Amygdala (tissue), 56 donors: ENCODE results near the gene CYBB.
A peak's percentile ranks its signal among the peaks of the same experiment; 100 is the strongest.
"Not testable (repeated sequence)": the region's sequence is repeated elsewhere in the genome, so short reads cannot be mapped to it uniquely, and the experiment has no call there.

Experiments used
- DNase-seq, 56 donors: peaks; one replicate each; lab custom pipeline; 2025; lab: John Stamatoyannopoulos, UW

The CYBB gene

DNA sequence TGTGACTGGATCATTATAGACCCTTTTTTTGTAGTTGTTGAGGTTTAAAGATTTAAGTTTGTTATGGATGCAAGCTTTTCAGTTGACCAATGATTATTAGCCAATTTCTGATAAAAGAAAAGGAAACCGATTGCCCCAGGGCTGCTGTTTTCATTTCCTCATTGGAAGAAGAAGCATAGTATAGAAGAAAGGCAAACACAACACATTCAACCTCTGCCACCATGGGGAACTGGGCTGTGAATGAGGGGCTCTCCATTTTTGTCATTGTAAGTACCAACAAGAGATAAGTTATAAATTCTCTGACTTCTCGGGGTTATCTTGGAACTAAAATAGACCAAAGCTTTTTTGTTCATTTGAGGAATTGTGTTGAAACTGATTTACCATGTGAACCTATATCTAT, at the start of gene CYBB:
TSS of gene CYBB (plus strand) at position 203 of the 400 bp plus-strand sequence. CDS start at position 222, 19 bp downstream.
- no peak for DNase-seq

DNA sequence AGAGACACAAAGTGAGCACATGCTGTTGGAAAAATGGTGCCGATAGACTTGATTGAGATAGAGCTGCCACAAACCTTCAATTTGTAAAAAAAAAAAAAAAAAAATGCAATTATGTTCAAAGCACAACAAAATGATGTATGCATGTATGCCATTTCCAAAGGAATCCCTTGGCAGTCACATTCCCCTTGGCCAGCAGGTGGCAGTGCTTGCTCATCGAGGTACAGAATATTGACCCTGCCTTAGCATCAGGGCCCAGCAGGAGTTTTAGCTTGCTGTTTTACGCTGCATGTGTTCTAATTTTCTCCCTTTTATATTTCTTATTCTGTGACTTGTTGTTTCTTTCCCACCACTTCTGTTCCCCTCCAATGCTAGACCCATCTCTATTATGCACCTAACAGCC, 34.5 kb upstream of the CYBB start:
- DNase-seq, result peak in 50 of 56 donors; percentile 0 to 77 (median 18)

DNA sequence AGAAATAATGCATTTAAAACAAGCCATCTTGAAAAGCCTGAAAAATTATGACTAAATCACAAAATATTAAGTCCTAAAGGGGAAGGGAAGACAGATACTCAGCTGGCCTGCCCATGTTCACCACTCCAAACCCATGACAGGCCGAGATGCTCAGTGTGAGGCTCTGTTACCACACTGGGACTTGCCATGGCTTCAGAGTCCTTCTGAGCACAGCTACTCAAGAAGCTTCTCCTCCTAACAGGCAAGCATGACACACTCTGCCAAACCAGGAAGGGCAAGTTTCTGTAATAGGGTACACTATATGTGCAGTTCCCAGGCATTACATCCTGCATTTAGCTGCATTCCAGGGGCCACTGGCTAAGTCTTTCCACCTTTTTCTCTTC, 34.0 kb upstream of the CYBB start:
- no peak for DNase-seq

DNA sequence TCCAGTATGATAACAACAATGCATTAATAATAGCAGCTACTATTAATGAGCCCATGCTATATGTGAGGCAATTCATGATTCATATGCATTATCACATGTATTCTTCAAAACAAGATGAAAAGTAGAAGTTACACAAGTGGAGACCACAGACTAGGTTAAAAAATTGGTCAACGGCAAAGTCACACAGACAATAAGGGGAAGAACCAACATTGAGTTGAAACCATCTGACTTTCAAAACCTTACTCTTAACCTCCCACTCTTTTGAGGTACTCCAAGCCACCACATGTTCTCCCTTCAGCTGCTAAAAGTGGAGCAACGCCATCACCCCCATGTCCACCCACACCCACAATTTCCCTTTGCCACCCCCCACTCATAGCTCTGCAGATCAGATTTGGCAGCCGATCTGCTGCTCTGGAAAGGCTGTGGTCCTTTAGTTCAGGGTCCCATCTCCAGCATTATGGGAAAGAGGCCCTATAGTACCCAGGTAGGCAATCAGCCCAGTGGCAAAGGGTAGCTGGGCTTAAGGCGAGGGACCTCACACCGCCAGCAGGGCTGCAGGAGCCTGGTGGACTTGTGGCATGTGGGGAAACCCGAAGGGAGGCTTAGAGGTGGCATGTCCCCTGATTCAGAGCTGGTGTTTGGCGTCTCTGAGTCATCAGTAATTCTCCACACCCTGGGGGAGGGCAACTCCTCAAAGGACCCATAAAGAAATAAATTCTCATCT, 33.5 kb upstream of the CYBB start:
- DNase-seq, result no peak

DNA sequence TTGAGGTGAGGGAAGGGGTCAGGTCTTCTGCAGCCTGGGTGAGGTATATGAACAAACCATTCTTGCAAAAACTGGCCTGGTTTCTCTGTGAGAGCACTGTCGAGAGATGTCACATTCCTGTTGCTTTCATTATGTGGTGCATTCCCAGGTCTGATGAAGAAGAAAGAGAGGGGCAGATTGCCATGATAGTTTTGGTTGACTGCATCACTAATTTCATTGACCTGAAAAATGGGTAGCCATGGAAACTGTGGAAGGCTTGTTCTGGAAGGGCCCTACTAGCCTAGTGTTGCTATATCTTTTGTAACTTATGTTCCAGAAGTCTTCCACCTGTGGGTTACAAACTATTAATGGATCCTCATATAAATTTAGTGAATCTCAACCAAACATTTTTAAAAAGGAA, 32.9 kb upstream of the CYBB start:
- DNase-seq, result no peak

DNA sequence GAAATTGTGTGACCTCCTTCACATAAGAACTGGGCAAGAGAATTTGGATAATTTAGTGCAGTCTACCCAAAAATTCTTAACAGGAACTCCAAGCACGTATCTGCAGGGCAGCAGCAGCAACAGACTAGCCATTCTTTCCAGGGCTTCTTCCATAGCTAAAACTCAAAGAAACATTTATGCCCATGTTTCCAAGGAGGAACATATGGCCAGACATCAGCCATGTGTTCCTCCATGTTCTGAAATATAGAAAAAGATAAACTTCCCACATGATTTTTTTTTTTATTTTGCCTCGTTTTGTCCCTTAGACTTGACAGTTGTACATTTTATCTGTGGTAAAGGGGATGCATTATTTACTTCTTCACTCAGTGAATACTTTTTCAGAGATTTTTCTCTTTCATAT, 27.6 kb upstream of the CYBB start:
- DNase-seq, result no peak

DNA sequence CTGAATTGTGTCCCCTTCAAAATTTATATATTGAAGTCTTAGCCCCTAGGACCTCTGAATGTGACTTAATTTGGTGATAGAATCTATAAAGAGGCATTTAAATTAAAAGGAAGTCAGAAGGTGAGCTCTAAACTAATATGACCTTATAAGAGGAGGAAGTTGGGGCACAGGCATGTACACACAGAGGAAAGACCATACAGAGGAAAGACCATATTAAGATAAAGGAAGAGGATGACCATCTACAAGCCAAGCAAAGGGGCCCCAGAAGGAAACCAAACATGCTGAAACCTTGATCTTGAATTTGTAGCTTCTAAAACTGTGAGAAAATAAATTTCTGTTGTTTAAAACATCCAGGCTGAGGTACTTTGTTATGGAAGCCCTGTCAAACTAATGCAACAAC, 26.9 kb upstream of the CYBB start:
- no peak for DNase-seq

DNA sequence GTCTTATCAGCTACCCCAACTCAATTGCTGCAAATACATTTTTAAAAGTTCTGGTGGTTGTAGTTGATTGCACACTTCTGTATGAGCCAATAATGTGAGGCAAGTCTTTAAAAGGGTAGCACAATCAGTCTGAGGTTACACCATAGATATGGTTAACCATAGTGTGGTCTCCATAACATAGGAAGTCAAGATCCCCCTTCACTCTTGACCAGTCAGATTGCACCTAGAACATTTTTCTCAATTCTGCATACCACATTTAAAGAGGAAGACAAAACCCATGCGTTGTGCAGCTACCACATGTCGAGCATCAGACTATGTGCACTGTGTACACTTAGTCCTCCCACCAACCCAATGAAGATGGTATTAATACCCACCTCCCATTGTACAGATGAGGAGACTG, 26.5 kb upstream of the CYBB start:
- DNase-seq, result no peak

DNA sequence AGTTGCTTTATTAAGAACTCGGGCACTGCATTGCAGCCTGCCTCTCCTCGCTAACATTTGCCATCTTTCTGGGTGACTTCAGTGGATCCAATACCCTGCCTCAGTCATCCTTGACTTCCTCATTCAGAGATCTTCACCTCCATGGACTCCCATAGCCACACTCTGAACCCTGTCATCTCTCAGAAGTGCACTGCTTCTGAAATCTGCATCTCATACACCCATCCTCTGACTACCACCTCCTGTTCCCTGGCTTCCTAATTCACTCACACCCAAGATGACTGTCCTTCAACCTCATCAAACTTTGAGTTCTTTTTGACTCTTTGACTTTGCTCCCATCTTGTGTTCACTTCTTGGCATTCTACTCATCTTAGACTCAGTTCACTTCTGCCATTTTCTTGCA, 25.3 kb upstream of the CYBB start:
- no peak for DNase-seq

DNA sequence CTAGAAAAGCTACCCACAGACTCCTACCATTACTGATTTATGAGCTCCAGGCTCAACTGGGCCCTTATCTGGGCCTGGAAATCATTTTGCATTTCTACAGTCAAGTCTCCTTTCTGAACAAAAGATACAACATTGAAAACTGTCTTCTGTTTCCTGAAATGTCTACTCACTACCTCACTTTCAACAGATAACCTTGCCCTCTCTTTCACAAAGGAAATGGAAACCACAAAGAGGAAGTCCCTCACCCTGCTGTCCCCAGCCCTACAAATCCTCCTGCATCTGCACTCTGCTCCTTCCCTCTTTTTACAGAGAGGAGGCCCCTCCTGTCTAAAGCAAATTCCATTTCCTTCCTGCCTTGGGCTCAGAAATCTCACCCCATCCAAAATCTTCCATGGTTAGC, 24.8 kb upstream of the CYBB start:
- DNase-seq, result peak in 3 of 56 donors; percentile 2 to 8 (median 6)

DNA sequence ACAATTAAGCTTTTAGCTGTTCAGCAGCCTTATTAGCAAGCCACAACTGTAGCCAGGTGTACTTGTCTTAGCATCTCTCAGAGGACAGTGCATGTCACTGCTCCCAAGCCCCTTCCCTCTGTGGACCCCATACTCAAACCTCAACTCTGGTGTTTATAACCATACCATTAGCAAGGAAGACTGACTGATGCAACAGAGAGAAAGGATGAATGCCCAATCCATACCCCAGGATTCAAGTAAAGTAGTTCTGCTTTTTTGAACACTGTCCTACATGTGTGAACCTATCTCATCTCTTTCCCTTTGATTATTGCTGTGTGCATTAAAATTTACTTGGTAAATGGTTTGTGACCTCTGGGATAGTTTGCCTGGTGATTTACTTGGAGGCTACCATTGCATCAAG, 22.8 kb upstream of the CYBB start:
- DNase-seq, result no peak

DNA sequence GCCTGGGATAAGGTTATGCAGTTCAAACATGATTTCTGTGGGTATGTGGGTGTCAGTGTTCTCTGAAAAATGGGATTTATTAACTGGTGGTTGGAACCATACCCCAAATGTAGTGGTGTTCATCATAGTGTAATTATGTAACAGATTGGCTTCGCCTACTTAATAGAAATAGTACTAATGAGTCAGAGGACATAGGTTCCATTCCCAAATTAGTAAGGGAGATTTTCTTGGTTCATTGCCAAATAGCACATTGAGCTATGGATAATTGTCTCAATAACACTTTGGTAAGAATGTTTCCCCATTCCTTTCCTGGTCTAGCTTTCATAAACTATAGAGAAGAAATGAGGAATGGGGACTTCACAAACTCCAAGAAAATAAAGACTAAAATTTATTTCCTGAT, 20.5 kb upstream of the CYBB start:
- DNase-seq, result no peak

DNA sequence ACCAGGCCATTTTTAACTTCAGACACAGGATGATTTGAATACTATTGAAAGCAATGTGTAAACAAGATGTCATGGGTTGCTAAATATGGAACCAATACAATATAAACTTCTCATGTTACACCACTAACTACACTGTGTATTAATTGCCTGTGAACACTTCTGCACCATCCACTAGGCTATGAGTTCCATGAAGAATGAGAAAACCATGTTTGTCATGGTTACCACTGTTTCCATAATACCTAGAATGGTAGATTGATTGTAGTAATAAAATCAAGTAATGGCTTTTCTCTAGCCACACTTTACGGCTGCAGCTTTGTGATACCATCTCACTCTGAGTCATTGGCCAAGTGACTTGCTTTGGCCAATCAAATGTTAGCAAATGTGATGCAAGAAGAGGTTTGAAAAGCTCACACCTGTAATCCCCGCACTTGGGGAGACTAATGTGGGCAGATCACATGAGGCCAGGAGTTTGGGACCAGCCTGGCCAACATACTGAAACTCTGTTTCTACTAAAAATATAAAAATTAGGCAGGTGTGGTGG, 19.9 kb upstream of the CYBB start:
- DNase-seq, result no peak

DNA sequence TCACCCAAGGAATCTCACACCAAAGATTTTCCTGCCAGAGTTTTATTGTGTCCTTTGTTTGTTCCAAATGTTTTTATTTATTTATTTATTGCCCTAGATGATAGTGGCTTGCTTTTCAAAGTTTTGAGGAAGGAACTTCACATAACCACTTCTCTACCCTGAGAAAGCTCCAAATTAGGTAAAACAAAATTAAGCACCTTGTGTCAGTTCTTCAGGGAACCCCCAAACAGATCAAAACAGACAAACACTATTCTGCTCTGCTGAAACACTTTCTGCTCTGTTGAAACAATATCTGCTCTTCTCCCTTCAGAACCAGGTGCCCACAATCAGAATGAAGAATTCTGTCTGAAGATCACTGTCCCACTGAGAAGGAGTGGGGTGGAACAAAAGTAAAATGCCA, 16.5 kb upstream of the CYBB start:
- no peak for DNase-seq

DNA sequence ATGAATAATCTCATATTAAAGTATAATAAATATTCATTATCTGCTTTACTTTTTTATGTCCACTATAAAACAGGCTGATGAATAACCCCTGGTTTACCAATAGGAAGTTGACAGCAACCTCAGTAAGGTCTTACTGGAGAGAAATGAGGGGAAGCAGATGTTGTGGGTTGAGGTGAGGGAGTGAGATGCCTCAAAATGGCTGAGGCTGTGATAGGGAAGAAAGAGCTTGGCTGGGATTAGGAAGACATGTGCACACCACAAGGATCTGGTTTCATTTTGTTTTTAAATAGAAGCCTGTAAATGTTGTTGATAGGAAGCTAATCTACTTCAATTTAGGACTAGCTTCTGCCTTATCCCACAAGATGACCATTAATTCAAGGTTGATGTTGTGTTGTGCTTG, 14.4 kb upstream of the CYBB start:
- DNase-seq, result no peak

DNA sequence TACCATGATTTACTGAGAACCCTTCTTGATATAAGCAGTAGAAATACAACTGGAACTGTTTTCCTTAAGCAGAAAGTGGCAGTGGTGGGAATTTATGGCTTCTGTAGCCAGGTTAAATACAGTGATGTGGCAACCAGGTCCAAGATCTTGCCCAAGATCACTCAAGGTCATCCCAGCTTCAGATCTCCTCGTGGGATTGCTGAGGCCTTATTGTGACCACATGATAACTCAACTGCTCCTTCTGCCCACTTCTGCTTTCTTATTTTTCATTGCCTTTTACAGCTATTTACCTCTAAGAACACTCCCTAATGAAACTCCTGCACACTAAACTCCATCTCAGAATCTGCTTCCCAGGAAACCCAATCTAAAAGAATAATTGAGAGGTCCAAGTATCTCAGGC, 12.4 kb upstream of the CYBB start:
- no peak for DNase-seq

DNA sequence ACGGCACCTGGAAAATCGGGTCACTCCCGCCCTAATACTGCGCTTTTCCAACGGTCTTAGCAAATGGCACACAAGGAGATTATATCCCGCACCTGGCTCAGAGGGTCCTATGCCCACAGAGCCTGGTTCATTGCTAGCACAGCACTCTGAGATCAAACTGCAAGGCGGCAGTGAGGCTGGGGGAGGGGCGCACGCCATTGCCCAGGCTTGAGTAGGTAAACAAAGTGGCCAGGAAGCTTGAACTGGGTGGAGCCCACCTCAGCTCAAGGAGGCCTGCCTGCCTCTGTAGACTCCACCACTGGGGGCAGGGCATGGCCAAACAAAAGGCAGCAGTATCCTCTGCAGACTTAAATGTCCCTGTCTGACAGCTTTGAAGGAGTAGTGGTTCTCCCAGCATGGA, 11.0 kb upstream of the CYBB start:
- DNase-seq, result not testable (repeated sequence)

DNA sequence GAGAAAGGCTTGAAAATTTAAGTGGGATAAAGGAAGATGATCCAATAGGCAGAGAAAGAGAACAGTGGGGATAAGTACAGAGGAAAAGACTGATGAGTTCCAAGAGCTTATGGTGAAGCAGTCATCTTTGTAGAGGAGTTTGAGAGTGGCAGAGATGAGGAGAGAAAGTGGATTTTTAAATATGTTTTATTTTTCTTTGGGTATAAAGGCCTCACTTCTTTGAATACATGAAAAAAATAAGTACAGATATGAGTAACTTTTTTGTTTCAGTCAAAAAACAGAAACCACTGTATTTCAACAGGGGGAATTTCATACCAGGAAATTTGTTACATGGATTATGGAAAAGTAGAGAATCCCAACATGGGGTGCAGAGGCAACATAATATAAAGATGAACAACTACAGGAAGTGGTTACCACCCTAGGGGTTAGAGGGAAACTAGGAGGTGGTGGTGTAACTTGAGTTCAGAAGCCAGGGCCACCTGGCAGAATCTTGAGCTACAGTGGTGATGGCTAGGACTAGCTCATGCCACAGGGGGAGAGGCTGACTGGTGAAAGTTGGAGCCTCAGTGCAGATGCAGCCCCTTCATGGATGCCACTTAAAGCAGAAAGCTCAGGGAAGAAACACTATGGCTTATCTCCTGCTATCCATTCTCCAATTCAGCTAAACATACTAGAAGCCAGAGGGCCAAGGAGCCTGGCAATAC, 3.4 kb upstream of the CYBB start:
- no peak for DNase-seq

DNA sequence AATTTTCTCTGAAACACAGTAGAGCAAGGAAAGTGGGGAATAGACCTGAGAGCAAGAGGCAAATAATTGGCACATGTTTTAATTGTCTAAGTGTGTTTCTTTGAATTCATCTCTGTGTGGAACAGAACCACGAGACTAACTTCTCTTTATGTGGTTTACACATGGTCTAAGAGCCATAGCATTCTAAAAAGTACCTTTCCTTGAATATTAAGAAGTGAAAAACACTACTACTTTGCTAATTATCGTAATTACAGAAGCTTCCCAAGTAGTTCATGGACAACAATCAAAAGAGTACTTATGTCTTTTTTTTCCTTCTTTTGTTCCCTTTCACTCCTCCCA, 2.9 kb upstream of the CYBB start:
- DNase-seq, result no peak

DNA sequence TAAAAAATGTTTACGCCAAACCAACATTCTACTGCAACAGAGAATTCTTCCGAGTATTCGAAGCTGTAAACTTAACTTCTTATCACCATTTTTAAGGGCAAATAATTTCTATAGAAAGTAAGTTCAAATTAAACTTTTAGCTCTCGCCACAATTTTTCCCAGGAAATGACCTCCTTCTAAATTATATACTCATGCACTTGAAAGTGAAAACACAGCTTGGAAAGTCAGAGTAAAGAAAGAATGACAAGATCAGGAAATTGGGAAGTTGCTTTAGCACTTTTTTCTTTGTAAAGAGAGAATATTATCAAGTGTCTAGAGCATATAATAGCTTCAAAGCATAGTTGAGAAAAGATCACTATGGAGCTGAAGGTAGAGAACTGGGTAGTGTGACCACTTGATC, 1.2 kb downstream of the CYBB start:
- DNase-seq, result no peak

DNA sequence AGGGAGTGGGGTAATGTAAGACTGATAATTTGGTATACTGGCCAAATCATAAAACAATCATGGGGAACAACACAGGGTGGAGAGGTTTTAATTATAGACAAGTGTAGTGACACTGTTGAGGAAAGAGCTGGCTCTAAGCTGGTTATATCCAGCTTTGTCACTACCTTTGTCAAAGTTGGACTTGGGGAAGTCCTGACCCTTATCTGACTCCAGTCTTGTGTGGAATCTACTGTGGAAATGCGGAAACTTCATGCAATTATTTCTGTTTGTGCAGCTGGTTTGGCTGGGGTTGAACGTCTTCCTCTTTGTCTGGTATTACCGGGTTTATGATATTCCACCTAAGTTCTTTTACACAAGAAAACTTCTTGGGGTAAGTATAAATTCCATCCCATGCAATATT, 2.0 kb downstream of the CYBB start:
- no peak for DNase-seq

DNA sequence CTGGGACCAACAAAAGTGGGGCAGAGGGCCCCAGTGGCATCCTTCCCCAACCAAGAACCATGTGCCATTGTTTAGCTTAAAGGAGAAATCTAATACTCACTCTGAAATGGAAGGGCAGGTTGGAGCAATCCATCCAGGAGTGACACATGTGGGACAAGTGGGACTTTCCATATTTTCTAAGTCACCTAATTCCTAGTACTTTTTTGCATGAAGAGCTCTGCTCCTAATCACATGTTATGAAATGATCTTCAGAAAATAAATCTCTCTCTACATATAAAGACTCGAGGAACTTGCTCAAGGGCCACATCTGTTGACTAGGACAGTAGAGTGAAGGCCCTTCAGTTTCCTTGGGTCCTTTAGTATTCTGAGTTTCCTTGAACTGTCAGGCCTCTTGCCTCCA, 2.5 kb downstream of the CYBB start:
- DNase-seq, result no peak
